Measurements from ENCODE around the gene CD53. TPM values are rescaled to one million over a fixed set of nuclear protein-coding genes. Genes with fewer than 3 reads are reported as not detected.
"Not testable (repeated sequence)": the region's sequence is repeated elsewhere in the genome, so short reads cannot be mapped to it uniquely, and the experiment has no call there.

CD53 gene
- total RNA-seq, 4 donors from 2014 or later, result 2.2 to 7.5 (median 6.0) TPM

GRCh38 chr1:110857964-110858948, 14.7 kb upstream of the CD53 start:
- TF ChIP-seq CTCF (IDR thresholded peaks at IDR 0.05 in 4 of 5, conservative IDR thresholded peaks at IDR 0.05 in 1 of 5) (no peak), POLR2A (IDR thresholded peaks at IDR 0.05) (no peak)
- in situ Hi-C loops (cut with MboI; ENCODE audit: low sequenced_read_pairs in 4 of 4), result no loop called here
- Histone ChIP-seq H3K4me1 (no peaks in the 10 kb centered on the region), H3K27ac (no peak overlapping the region), H3K36me3 (no peaks in the 10 kb centered on the region), H3K27me3 (no peaks in the 10 kb centered on the region), H3K4me3 (no peak overlapping the region), H3K9me3 (no peaks in the 10 kb centered on the region)
- ATAC-seq, result no peak
- intact Hi-C loops (cut with DNase I; ENCODE audit: low total_unique reads), result no loop called here
- DNase-seq, result no peak

- no peaks in the 10 kb centered on the region for H3K9me3 ChIP-seq
- TF ChIP-seq CTCF (IDR thresholded peaks at IDR 0.05 in 4 of 5, conservative IDR thresholded peaks at IDR 0.05 in 1 of 5), result no peak
- TF ChIP-seq POLR2A (IDR thresholded peaks at IDR 0.05), result no peak
- ATAC-seq, result no peak
- DNase-seq, result no peak
- no peaks in the 10 kb centered on the region for H3K27me3 ChIP-seq
- H3K27ac ChIP-seq, result no peak overlapping the region
- intact Hi-C loops (cut with DNase I; ENCODE audit: low total_unique reads), result no loop called here
- no peaks in the 10 kb centered on the region for H3K36me3 ChIP-seq
- H3K4me1 ChIP-seq, result no peaks in the 10 kb centered on the region
- H3K4me3 ChIP-seq, result no peak overlapping the region
- in situ Hi-C loops (cut with MboI; ENCODE audit: low sequenced_read_pairs in 4 of 4), result no loop called here
These were observed 13.9 kb upstream of the CD53 start for GRCh38 chr1:110859062-110859461.

GRCh38 chr1:110860174-110860573, 12.8 kb upstream of the CD53 start:
- no peaks in the 10 kb centered on the region for H3K36me3 ChIP-seq
- in situ Hi-C loops (cut with MboI; ENCODE audit: low sequenced_read_pairs in 4 of 4), result no loop called here

GRCh38 chr1:110860620-110861019, 12.3 kb upstream of the CD53 start:
- H3K27ac ChIP-seq; in situ Hi-C loops (cut with MboI; ENCODE audit: low sequenced_read_pairs in 4 of 4); H3K27me3 ChIP-seq; DNase-seq; intact Hi-C loops (cut with DNase I; ENCODE audit: low total_unique reads); H3K9me3 ChIP-seq; H3K4me3 ChIP-seq; ATAC-seq; H3K36me3 ChIP-seq; H3K4me1 ChIP-seq: not testable (repeated sequence)

More at GRCh38 chr1:110860174-110860573, 12.8 kb upstream of the CD53 start:
- Histone ChIP-seq H3K27ac (no peak overlapping the region), H3K27me3 (no peaks in the 10 kb centered on the region), H3K4me1 (no peaks in the 10 kb centered on the region), H3K4me3 (no peak overlapping the region), H3K9me3 (no peaks in the 10 kb centered on the region)
- TF ChIP-seq CTCF (IDR thresholded peaks at IDR 0.05 in 4 of 5, conservative IDR thresholded peaks at IDR 0.05 in 1 of 5) (no peak), POLR2A (IDR thresholded peaks at IDR 0.05) (no peak)
- ATAC-seq (no peak), DNase-seq (no peak)
- intact Hi-C loops (cut with DNase I; ENCODE audit: low total_unique reads), result no loop called here

- DNase-seq; intact Hi-C loops (cut with DNase I; ENCODE audit: low total_unique reads); H3K36me3 ChIP-seq; H3K27ac ChIP-seq; H3K9me3 ChIP-seq; H3K4me1 ChIP-seq; H3K4me3 ChIP-seq; in situ Hi-C loops (cut with MboI; ENCODE audit: low sequenced_read_pairs in 4 of 4); H3K27me3 ChIP-seq; ATAC-seq: not testable (repeated sequence)
These were observed 11.0 kb upstream of the CD53 start for GRCh38 chr1:110861942-110862341.

Measured in gastrocnemius medialis (tissue), 4 donors.